Activated B cell treated with CpG ODN at 0.5 μM for 24 hours (primary cell): ENCODE results near the gene FETUB. TPM values are rescaled to one million over a fixed set of nuclear protein-coding genes. Genes with fewer than 3 reads are reported as not detected.

Experiments
- ATAC-seq: fragments of 200-7000 bp; cut with Tn5 transposase; one replicate; pipeline ENCODE4 v1.10.0; 2021; ENCODE audit warnings: low read depth, mild to moderate bottlenecking, moderate library complexity
- CTCF ChIA-PET: fragments of 350-600 bp; sonication (Branson Sonifier 250); formaldehyde crosslinking; loops from one replicate; lab custom pipeline; 2021; ENCODE audit warnings: antibody characterized with exemption; lab: Charles Lee
- POLR2A ChIA-PET: fragments of 350-600 bp; sonication (Branson Sonifier 250); formaldehyde crosslinking; loops from one replicate; lab custom pipeline; 2021; ENCODE audit warnings: antibody characterized with exemption; lab: Charles Lee
- DNase-seq: peaks from one replicate; pipeline ENCODE4 v3.0.0; 2022
- H3K27ac Mint-ChIP-seq: one replicate; pipeline ENCODE4 v1.8.0; 2020; ENCODE audit warnings: mixed read lengths
- H3K27me3 Mint-ChIP-seq: one replicate; pipeline ENCODE4 v1.8.0; 2021; ENCODE audit warnings: mixed read lengths
- H3K36me3 Mint-ChIP-seq: one replicate; pipeline ENCODE4 v1.8.0; 2021; ENCODE audit warnings: low read depth, mixed read lengths
- H3K4me1 Mint-ChIP-seq: one replicate; pipeline ENCODE4 v1.8.0; 2021; ENCODE audit warnings: mixed read lengths
- H3K4me3 Mint-ChIP-seq: one replicate; pipeline ENCODE4 v1.8.0; 2020; ENCODE audit warnings: mild to moderate bottlenecking, mixed read lengths
- H3K9me3 Mint-ChIP-seq: one replicate; pipeline ENCODE4 v1.8.0; 2020; ENCODE audit warnings: mixed read lengths
- intact Hi-C: fragments of 100-400 bp; cut with micrococcal nuclease; formaldehyde crosslinking; loops from one replicate; pipeline ENCODE4 v1.15.1; 2024
- total RNA-seq: library from RNA; stranded (reverse); gene quantifications from 2 replicates; pipeline ENCODE4 v1.2.3, GENCODE V29; 2022
- TF ChIP-seq, protein P1 (sequence below): fragments of 200-600 bp; IDR thresholded peaks from one replicate; pipeline ENCODE4 v1.8.0; 2022; ENCODE audit warnings: antibody characterized with exemption, mild to moderate bottlenecking

FETUB gene
- total RNA-seq, 1 donor from 2014 or later = not detected

DNA sequence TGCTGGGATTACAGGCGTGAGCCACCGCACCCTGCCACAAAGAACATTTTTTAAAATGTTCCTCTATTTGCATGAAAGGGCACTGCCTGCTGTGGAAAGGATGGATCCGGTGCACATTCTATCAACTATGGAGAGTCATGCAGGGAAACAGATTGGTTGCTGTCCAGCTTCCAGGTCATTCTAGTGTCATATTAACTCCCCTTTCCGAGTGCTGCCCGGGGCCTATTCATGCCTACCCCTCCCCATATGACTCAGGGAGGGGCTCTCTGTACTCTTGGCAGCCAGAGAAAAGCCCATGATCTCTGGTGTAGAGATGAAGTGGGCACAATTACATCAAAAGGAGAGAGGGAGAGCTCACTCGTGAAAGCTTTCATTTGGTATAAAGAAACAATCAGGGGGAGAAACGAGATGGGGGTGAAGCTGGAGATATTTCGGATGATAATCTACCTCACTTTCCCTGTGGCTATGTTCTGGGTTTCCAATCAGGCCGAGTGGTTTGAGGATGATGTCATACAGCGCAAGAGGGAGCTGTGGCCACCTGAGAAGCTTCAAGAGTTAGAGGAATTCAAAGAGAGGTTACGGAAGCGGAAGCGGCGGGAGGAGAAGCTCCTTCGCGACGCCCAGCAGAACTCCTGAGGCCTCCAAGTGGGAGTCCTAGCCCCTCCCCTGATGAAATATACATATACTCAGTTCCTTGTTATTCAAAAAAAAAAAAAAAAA is 43.5 kb upstream of the FETUB start:
- POLR2A ChIA-PET = no interaction called here
- ATAC-seq (no peak), DNase-seq (no peak)
- TF ChIP-seq, protein P1, sequence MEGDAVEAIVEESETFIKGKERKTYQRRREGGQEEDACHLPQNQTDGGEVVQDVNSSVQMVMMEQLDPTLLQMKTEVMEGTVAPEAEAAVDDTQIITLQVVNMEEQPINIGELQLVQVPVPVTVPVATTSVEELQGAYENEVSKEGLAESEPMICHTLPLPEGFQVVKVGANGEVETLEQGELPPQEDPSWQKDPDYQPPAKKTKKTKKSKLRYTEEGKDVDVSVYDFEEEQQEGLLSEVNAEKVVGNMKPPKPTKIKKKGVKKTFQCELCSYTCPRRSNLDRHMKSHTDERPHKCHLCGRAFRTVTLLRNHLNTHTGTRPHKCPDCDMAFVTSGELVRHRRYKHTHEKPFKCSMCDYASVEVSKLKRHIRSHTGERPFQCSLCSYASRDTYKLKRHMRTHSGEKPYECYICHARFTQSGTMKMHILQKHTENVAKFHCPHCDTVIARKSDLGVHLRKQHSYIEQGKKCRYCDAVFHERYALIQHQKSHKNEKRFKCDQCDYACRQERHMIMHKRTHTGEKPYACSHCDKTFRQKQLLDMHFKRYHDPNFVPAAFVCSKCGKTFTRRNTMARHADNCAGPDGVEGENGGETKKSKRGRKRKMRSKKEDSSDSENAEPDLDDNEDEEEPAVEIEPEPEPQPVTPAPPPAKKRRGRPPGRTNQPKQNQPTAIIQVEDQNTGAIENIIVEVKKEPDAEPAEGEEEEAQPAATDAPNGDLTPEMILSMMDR = no peak
- no peaks in the 10 kb centered on the region for H3K9me3 Mint-ChIP-seq
- no peak overlapping the region for H3K4me3 Mint-ChIP-seq
- no peak overlapping the region for H3K27ac Mint-ChIP-seq
- H3K27me3 Mint-ChIP-seq = peaks cover 1% of the 10 kb centered on the region
- CTCF ChIA-PET = no interaction called here
- H3K36me3 Mint-ChIP-seq = no peaks in the 10 kb centered on the region
- intact Hi-C loops = no loop called here
- H3K4me1 Mint-ChIP-seq = no peaks in the 10 kb centered on the region

DNA sequence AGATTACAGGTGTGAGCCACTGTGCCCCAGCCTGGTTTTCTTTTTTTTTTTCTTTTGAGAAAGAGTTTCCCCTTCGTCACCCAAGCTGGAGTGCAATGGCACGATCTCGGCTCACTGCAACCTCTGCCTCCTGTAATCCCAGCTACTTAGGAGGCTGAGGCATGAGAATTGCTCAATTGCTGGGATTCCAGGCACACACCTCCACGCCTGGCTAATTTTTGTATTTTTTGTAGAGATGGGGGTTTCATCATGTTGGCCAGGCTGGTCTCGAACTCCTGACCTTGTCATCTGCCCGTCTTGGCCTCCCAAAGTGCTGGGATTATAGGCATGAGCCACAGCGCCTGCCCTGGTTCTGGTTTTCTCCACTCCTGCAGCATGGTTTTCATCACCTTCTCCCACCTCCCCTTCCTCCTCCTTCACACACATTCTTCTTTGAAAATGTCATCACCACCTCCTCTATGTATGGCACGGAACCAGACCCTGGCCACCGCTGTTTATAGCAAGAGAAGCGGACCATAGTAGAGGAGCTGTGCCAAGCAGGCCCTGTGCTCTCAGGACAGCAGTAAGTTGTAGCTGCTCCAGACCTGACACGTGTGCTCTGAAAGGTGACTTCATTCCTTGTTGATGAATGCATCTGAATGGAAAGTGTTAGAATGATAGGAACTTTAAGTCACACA is 42.0 kb upstream of the FETUB start:
- DNase-seq (no peak), ATAC-seq (no peak)
- H3K4me3 Mint-ChIP-seq = no peak overlapping the region
- intact Hi-C loops = no loop called here
- H3K36me3 Mint-ChIP-seq = no peaks in the 10 kb centered on the region
- ChIA-PET CTCF (no interaction called here), POLR2A (no interaction called here)
- no peaks in the 10 kb centered on the region for H3K4me1 Mint-ChIP-seq
- no peak overlapping the region for H3K27ac Mint-ChIP-seq
- peaks cover 1% of the 10 kb centered on the region for H3K27me3 Mint-ChIP-seq
- no peaks in the 10 kb centered on the region for H3K9me3 Mint-ChIP-seq
- TF ChIP-seq, protein P1 = no peak

DNA sequence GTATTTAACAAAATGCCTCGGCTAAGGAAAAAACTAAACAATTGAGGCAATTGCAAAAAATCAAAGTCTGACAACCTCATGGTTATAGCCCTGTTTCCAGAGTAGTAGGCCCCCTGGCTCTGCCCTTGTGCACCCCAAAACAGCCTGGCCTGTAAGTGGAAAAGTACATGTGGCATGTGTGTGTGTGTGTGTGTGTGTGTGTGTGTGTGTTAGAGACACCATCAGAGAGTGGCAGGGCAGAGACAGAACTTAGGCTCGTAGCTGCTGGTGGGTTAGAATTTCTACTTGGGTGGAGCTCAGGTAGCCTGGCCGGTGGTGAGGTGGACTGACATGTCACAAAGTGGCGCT is 41.4 kb upstream of the FETUB start:
- intact Hi-C loops = no loop called here
- Mint-ChIP-seq H3K4me1 (no peaks in the 10 kb centered on the region), H3K27ac (no peak overlapping the region), H3K27me3 (peaks cover 1% of the 10 kb centered on the region), H3K9me3 (no peaks in the 10 kb centered on the region), H3K36me3 (no peaks in the 10 kb centered on the region), H3K4me3 (no peak overlapping the region)
- no peak for DNase-seq
- ATAC-seq = no peak
- CTCF ChIA-PET = no interaction called here
- POLR2A ChIA-PET = no interaction called here
- TF ChIP-seq, protein P1 = no peak

DNA sequence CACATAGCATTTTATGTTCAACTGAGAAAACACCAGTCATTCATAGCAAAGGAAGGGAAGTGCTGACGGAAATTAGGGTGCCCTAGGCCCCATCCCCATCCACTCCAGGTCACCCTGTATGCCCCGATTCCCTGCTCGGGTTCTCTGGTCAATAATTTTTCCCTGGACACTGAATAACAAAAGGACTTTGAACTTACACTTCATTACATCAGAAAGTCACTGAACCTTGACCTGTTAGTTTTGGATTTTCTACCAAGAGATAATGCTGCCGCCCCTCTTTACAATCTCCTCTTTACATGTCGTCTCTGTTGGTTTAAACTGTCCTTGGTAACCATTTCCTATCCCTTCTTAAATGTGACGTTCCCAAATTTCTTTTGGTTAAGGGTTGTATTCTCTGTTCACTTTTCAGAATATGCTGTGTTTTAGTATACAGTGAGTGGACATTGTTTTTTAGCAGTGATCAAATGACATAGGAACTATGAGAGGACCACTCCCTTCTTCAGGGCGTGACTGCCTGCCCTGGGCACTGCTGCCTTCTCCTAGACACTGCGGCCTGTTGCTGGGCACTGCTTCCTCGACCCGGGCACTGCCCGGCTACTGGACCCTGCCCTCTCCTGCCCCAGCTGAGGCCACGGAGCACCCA is 40.9 kb upstream of the FETUB start:
- no peak overlapping the region for H3K4me3 Mint-ChIP-seq
- DNase-seq (no peak), ATAC-seq (no peak)
- no peaks in the 10 kb centered on the region for H3K36me3 Mint-ChIP-seq
- no peaks in the 10 kb centered on the region for H3K9me3 Mint-ChIP-seq
- ChIA-PET CTCF (interaction anchor here (0.9 to 1.1 kb wide), 2 partner anchors 16 to 20 kb away, joined by 4 read pairs; no protein-coding TSS in a partner anchor), POLR2A (no interaction called here)
- intact Hi-C loops = no loop called here
- TF ChIP-seq, protein P1 = no peak
- H3K4me1 Mint-ChIP-seq = no peaks in the 10 kb centered on the region
- H3K27me3 Mint-ChIP-seq = peaks cover 4% of the 10 kb centered on the region
- no peak overlapping the region for H3K27ac Mint-ChIP-seq

DNA sequence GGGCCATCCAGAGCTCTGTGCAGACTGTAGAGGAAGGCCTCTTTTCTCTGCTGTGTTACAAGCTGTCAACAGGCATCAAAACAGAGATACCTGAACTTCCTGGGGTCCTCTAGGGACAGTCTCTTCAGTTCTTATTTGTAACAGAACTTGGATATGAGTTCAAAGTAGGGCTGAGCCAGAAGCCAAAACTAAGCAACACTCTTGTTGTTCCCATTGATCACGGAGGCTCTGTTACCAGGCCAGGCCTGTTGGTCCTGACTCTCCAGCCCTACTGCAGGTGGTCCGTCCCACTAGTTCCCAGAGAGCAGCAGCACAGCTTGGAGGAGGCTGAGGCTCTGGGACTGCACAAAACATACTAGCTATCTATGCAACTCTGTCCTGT is 40.4 kb upstream of the FETUB start:
- TF ChIP-seq, protein P1 = no peak
- H3K4me3 Mint-ChIP-seq = no peak overlapping the region
- no peaks in the 10 kb centered on the region for H3K9me3 Mint-ChIP-seq
- no peak for DNase-seq
- intact Hi-C loops = no loop called here
- ChIA-PET CTCF (interaction anchor here (0.9 to 1.1 kb wide), 2 partner anchors 15 to 21 kb away, joined by 4 read pairs; no protein-coding TSS in a partner anchor), POLR2A (no interaction called here)
- ATAC-seq = no peak
- H3K27me3 Mint-ChIP-seq = peaks cover 6% of the 10 kb centered on the region
- no peaks in the 10 kb centered on the region for H3K4me1 Mint-ChIP-seq
- no peak overlapping the region for H3K27ac Mint-ChIP-seq
- H3K36me3 Mint-ChIP-seq = no peaks in the 10 kb centered on the region
